ENCODE data around the gene PIK3CA. TPM values are rescaled to one million over a fixed set of nuclear protein-coding genes. Genes with fewer than 3 reads are reported as not detected.
A peak's percentile ranks its signal among the peaks of the same experiment; 100 is the strongest.

Gene PIK3CA
- total and polyA plus RNA-seq, 10 of the 15 experiments (the other 5 are each of a cell fraction or from before 2014, with no cell fraction given) = 3.0 to 18.6 (median 9.0) TPM

DNA sequence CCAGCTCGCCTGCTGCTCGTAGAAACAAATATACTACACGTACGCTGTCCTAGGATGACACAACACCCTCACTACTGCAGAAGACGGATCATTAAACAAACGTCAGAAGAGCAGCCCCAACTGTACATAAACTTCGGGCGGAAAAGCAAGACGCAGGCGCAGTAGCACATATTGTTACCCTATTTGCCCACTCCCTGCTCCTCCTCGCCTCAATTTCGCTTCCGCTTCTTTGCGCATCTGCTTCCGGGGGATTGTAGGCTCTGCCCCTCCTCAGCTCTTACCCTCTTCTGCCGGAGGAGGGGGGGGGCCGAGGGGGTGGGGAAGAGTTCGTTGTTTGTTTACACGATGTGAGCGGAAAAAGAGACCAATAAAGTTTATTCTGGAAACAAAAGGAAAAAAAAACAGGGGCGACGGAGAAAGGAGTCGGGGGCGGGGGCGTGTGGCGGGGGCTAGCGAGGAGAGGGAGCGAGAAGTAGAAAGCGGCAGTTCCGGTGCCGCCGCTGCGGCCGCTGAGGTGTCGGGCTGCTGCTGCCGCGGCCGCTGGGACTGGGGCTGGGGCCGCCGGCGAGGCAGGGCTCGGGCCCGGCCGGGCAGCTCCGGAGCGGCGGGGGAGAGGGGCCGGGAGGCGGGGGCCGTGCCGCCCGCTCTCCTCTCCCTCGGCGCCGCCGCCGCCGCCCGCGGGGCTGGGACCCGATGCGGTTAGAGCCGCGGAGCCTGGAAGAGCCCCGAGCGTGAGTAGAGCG is at the start of gene PIK3CA (continued):
- TF ChIP-seq BACH1 (IDR thresholded peaks at IDR 0.05; ENCODE audit: borderline replicate concordance) = peak; percentile 76; the same call in 1 of the 2 replicates
- TF ChIP-seq, protein P1, sequence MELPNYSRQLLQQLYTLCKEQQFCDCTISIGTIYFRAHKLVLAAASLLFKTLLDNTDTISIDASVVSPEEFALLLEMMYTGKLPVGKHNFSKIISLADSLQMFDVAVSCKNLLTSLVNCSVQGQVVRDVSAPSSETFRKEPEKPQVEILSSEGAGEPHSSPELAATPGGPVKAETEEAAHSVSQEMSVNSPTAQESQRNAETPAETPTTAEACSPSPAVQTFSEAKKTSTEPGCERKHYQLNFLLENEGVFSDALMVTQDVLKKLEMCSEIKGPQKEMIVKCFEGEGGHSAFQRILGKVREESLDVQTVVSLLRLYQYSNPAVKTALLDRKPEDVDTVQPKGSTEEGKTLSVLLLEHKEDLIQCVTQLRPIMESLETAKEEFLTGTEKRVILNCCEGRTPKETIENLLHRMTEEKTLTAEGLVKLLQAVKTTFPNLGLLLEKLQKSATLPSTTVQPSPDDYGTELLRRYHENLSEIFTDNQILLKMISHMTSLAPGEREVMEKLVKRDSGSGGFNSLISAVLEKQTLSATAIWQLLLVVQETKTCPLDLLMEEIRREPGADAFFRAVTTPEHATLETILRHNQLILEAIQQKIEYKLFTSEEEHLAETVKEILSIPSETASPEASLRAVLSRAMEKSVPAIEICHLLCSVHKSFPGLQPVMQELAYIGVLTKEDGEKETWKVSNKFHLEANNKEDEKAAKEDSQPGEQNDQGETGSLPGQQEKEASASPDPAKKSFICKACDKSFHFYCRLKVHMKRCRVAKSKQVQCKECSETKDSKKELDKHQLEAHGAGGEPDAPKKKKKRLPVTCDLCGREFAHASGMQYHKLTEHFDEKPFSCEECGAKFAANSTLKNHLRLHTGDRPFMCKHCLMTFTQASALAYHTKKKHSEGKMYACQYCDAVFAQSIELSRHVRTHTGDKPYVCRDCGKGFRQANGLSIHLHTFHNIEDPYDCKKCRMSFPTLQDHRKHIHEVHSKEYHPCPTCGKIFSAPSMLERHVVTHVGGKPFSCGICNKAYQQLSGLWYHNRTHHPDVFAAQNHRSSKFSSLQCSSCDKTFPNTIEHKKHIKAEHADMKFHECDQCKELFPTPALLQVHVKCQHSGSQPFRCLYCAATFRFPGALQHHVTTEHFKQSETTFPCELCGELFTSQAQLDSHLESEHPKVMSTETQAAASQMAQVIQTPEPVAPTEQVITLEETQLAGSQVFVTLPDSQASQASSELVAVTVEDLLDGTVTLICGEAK (IDR thresholded peaks at IDR 0.05; ENCODE audit: borderline replicate concordance) = peak; percentile 98
- TF ChIP-seq SMAD5 (IDR thresholded peaks at IDR 0.05; ENCODE audit: low read depth) = 0 out of 2 replicates have a peak, but pooled peaks have one; percentile 17
- TF ChIP-seq, protein P2, sequence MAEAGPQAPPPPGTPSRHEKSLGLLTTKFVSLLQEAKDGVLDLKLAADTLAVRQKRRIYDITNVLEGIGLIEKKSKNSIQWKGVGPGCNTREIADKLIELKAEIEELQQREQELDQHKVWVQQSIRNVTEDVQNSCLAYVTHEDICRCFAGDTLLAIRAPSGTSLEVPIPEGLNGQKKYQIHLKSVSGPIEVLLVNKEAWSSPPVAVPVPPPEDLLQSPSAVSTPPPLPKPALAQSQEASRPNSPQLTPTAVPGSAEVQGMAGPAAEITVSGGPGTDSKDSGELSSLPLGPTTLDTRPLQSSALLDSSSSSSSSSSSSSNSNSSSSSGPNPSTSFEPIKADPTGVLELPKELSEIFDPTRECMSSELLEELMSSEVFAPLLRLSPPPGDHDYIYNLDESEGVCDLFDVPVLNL (IDR thresholded peaks at IDR 0.05; ENCODE audit: low read depth, low read length) = no peak
- peak; percentile 50; the same call in 1 of the 2 replicates for TF ChIP-seq TBL1XR1 (IDR thresholded peaks at IDR 0.05; ENCODE audit: low read depth, low read length)
- TF ChIP-seq RAD21 (IDR thresholded peaks at IDR 0.05; ENCODE audit: insufficient read depth, low read depth, low read length) = no peak
- TF ChIP-seq ZNF384 (IDR thresholded peaks at IDR 0.05; ENCODE audit: borderline replicate concordance, low read depth, low read length) = peak; percentile 97
- TF ChIP-seq NBN (IDR thresholded peaks at IDR 0.05) = peak; percentile 87; the same call in 1 of the 2 replicates
- TF ChIP-seq, protein P3, sequence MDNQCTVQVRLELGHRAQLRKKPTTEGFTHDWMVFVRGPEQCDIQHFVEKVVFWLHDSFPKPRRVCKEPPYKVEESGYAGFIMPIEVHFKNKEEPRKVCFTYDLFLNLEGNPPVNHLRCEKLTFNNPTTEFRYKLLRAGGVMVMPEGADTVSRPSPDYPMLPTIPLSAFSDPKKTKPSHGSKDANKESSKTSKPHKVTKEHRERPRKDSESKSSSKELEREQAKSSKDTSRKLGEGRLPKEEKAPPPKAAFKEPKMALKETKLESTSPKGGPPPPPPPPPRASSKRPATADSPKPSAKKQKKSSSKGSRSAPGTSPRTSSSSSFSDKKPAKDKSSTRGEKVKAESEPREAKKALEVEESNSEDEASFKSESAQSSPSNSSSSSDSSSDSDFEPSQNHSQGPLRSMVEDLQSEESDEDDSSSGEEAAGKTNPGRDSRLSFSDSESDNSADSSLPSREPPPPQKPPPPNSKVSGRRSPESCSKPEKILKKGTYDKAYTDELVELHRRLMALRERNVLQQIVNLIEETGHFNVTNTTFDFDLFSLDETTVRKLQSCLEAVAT (IDR thresholded peaks at IDR 0.05) = 0 out of 2 replicates have a peak, but pooled peaks have one; percentile 6
- 0 out of 2 replicates have a peak, but pooled peaks have one; percentile 9 for TF ChIP-seq ASH2L (IDR thresholded peaks at IDR 0.05; ENCODE audit: borderline replicate concordance, low read depth)
- peak; percentile 47; the same call in 1 of the 2 replicates for TF ChIP-seq SPI1 (IDR thresholded peaks at IDR 0.05; ENCODE audit: borderline replicate concordance, insufficient read depth, low read depth, low read length)
- TF ChIP-seq, protein P4, sequence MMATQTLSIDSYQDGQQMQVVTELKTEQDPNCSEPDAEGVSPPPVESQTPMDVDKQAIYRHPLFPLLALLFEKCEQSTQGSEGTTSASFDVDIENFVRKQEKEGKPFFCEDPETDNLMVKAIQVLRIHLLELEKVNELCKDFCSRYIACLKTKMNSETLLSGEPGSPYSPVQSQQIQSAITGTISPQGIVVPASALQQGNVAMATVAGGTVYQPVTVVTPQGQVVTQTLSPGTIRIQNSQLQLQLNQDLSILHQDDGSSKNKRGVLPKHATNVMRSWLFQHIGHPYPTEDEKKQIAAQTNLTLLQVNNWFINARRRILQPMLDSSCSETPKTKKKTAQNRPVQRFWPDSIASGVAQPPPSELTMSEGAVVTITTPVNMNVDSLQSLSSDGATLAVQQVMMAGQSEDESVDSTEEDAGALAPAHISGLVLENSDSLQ (IDR thresholded peaks at IDR 0.05) = peak; percentile 46
- peak; percentile 96 for TF ChIP-seq GABPA (IDR thresholded peaks at IDR 0.05; ENCODE audit: low read depth)
- peak; percentile 71 for TF ChIP-seq MTA2 (IDR thresholded peaks at IDR 0.05; ENCODE audit: low read depth)
- peak; percentile 70; the same call in 1 of the 2 replicates for TF ChIP-seq IKZF1 (conservative IDR thresholded peaks at IDR 0.05)
- TF ChIP-seq CBFB (IDR thresholded peaks at IDR 0.05; ENCODE audit: low read depth) = 0 out of 2 replicates have a peak, but pooled peaks have one; percentile 11
- peak in 1 of 2 experiments; percentile 33; a peak in 2 of 4 replicates for TF ChIP-seq BHLHE40 (IDR thresholded peaks at IDR 0.05; ENCODE audit: borderline replicate concordance in 1 of 2, low read depth in 2 of 2, low read length in 1 of 2)
- TF ChIP-seq, protein P5, sequence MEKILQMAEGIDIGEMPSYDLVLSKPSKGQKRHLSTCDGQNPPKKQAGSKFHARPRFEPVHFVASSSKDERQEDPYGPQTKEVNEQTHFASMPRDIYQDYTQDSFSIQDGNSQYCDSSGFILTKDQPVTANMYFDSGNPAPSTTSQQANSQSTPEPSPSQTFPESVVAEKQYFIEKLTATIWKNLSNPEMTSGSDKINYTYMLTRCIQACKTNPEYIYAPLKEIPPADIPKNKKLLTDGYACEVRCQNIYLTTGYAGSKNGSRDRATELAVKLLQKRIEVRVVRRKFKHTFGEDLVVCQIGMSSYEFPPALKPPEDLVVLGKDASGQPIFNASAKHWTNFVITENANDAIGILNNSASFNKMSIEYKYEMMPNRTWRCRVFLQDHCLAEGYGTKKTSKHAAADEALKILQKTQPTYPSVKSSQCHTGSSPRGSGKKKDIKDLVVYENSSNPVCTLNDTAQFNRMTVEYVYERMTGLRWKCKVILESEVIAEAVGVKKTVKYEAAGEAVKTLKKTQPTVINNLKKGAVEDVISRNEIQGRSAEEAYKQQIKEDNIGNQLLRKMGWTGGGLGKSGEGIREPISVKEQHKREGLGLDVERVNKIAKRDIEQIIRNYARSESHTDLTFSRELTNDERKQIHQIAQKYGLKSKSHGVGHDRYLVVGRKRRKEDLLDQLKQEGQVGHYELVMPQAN (conservative IDR thresholded peaks at IDR 0.05) = peak; percentile 70
- TF ChIP-seq IKZF2 (IDR thresholded peaks at IDR 0.05) = peak in 1 of 2 experiments; percentile 6; a peak in 1 of 4 replicates

Measured in GM12878 (cell line).